Ovary (tissue), 9 donors: ENCODE results near the gene POU2AF3. TPM values are rescaled to one million over a fixed set of nuclear protein-coding genes. Genes with fewer than 3 reads are reported as not detected.

Experiments
- DNase-seq, 5 donors: peaks; one replicate each; pipeline ENCODE4 v3.0.0-alpha.2; 2019 to 2020
- H3K27ac ChIP-seq, 2 donors: fragments of 200-600 bp; one replicate each; pipeline versions ENCODE4 v1.5.1 to v1.8.0; 2019 to 2022
- H3K27me3 ChIP-seq: fragments of 200-600 bp; one replicate; pipeline ENCODE4 v1.8.0; 2022
- H3K36me3 ChIP-seq: fragments of 200-600 bp; sonication (generic); one replicate; pipeline ENCODE4 v1.5.1; 2019
- H3K4me1 ChIP-seq: one replicate; pipeline ENCODE4 v1.8.1; 2013; ENCODE audit warnings: mild to moderate bottlenecking, moderate library complexity; ENCODE audit not compliant: insufficient read depth
- H3K4me3 ChIP-seq: fragments of 200-600 bp; sonication (generic); one replicate; pipeline ENCODE4 v1.5.1; 2017
- H3K9me3 ChIP-seq, 2 donors: fragments of 200-600 bp in 1 of 2; sonication (generic) in 1 of 2; one replicate each; pipeline versions ENCODE4 v1.5.1 to v1.8.1; 2013 to 2019; ENCODE audit warnings: mild to moderate bottlenecking in 1 of 2, moderate library complexity in 1 of 2
- EP300 ChIP-seq: sonication (generic); formaldehyde crosslinking; IDR thresholded peaks from one replicate; pipeline ENCODE4 v1.6.1; 2017; ENCODE audit warnings: antibody characterized with exemption
- POLR2A ChIP-seq: fragments of 450-650 bp; IDR thresholded peaks from one replicate; pipeline ENCODE4 v1.6.1; 2017; ENCODE audit warnings: antibody characterized with exemption, mild to moderate bottlenecking, moderate library complexity
- WGBS, 3 donors: extraction: QIAGEN DNeasy Blood & Tissue Kit in 1 of 3; methylation state at CpG; one replicate each; pipeline versions ENCODE4 v1.1.5 to v1.1.7; 2013 to 2017; 5-methylcytosine and 5-hydroxymethylcytosine counted together
- intact Hi-C, 4 donors: fragments of 100-400 bp; cut with DNase I; formaldehyde crosslinking; loops; one replicate each; pipeline versions ENCODE4 v1.11.0 to v1.15.1; 2022 to 2023
- polyA plus RNA-seq, 2 donors: library from polyadenylated mRNA; stranded (reverse); fragments of 200-250 nt in 1 of 2; fragments of 350-450 nt in 1 of 2; fragmentation: Illumina TruSeq in 1 of 2; extraction: RNeasy Lipid Tissue Mini Kit (QIAGEN cat#74804) in 1 of 2; gene quantifications; one replicate each; pipeline ENCODE4 v1.2.3, GENCODE V29; 2013 to 2014
- total RNA-seq, 7 donors: library from RNA; depleted of rRNA in 2 of 7; stranded (reverse); fragments of >200 nt in 2 of 7; fragmentation: NEBNext Ultra II Directional in 3 of 7; extraction: Animal tissue kit (Norgen Biotek cat#: 25700) in 3 of 7; gene quantifications; one replicate each; pipeline versions ENCODE4 v1.1.0 to v1.2.4, GENCODE V29; 2016 to 2023
- TF ChIP-seq, protein P1 (sequence below), 3 donors: fragments of 450-650 bp in 2 of 3; fragments of 200-600 bp in 1 of 3; IDR thresholded peaks; one replicate each; pipeline versions ENCODE4 v1.5.1 to v1.8.0; 2016 to 2022; ENCODE audit warnings: antibody characterized with exemption in 3 of 3, mild to moderate bottlenecking in 1 of 3
- donor health status: DM: no; HTN: no; CAD: no; lungs with moderate emphysema.
- donor health status: DM: no; HTN: no; CAD: no.
- donor health status: Bipolar disorder and iron deficiency.
- donor health status: DM: yes; HTN: yes; CAD: no.
- donor health status: DM: no; HTN: no; CAD: no.
- donor health status: DM: yes; HTN: yes; CAD: no.

Gene POU2AF3
- total and polyA plus RNA-seq, 9 donors, result 2.1 to 11.8 (median 7.4) TPM

DNA sequence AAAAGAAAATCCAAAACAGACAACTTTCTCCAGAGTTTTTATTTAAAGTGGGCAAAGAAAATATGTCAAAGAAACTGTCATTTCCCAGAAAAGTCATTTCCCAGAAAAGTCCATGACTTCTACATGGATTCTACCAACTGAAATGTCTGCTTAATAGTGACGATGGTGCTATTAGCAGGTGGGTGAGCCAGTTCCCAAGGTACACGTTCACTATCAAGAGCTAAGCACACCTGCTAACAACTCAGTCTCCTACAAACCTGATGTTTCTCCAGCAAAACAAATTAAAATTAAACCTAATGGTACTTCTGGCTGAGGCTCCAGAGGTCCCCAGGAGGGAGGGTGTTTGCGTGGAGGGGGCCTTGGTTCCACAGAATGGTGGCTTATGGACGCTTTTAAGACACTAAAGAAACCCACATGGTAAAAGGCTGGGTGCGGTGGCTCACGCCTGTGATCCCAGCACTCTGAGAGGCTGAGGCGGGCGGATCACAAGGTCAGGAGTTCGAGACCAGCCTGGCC lies 53.9 kb downstream of the POU2AF3 start:
- Histone ChIP-seq H3K4me1 (peaks cover 10% of the 10 kb centered on the region), H3K9me3 (no peaks in the 10 kb centered on the region), H3K27me3 (no peaks in the 10 kb centered on the region), H3K36me3 (no peaks in the 10 kb centered on the region), H3K27ac (peak overlapping the region in 1 of 2 donors; percentile 75), H3K4me3 (no peak overlapping the region)
- intact Hi-C loops, result no loop called here
- WGBS, 3 donors, result 86 to 95% (median 93%) methylated on average over 9 of the region's 9 CpGs
- TF ChIP-seq POLR2A (no peak), EP300 (no peak)
- TF ChIP-seq, protein P1, sequence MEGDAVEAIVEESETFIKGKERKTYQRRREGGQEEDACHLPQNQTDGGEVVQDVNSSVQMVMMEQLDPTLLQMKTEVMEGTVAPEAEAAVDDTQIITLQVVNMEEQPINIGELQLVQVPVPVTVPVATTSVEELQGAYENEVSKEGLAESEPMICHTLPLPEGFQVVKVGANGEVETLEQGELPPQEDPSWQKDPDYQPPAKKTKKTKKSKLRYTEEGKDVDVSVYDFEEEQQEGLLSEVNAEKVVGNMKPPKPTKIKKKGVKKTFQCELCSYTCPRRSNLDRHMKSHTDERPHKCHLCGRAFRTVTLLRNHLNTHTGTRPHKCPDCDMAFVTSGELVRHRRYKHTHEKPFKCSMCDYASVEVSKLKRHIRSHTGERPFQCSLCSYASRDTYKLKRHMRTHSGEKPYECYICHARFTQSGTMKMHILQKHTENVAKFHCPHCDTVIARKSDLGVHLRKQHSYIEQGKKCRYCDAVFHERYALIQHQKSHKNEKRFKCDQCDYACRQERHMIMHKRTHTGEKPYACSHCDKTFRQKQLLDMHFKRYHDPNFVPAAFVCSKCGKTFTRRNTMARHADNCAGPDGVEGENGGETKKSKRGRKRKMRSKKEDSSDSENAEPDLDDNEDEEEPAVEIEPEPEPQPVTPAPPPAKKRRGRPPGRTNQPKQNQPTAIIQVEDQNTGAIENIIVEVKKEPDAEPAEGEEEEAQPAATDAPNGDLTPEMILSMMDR (IDR thresholded peaks at IDR 0.05), result no peak
- DNase-seq, result no peak

DNA sequence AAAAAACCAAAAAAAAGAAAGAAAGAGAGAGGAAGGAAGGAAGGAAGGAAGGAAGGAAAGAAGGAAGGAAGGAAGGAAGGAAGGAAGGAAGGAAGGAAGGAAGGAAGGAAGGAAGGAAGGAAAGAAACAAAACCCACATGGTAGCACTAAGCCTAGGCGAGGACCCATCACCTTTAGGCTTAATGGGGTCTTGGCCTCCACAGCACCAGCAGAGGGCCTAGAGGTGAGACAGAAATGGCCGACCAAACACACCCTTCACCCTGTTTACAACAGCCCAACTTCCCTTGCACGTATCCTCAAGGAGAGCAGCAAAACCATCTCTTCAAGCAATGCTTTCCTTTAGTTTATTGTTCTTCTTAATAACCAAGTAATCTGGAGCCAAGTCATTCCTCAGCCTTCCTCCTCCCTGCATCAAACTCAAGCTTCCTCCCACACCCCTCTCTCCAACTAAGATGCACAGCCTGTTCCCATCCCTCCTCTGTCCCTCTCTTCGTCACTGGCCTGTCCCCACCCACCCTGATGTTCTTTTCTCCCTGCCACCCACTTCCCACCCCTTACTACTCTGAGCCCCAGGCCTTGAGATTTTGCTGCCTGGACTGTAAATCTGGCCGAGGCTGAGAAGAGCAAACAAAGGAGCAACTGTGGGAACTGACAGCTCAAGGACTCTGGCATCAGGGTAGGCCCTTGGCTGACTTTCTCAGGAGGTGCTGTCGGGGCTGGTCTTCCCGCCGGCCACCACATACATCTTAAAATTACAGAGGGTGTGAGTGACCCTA lies 54.8 kb downstream of the POU2AF3 start:
- Histone ChIP-seq H3K4me1 (peaks cover 10% of the 10 kb centered on the region), H3K9me3 (no peaks in the 10 kb centered on the region), H3K27me3 (no peaks in the 10 kb centered on the region), H3K4me3 (no peak overlapping the region), H3K36me3 (no peaks in the 10 kb centered on the region), H3K27ac (peak overlapping the region in 1 of 2 donors; percentile 75)
- intact Hi-C loops, result no loop called here
- TF ChIP-seq EP300 (no peak), POLR2A (no peak)
- TF ChIP-seq, protein P1 (IDR thresholded peaks at IDR 0.05), result no peak
- peak; percentile 34 to 67 (median 47) for DNase-seq
- WGBS, 3 donors, result 25% methylated on average over 8 of the region's 8 CpGs

GRCh38 chr11:111353776-111354600 lies 55.6 kb downstream of the POU2AF3 start:
- no peaks in the 10 kb centered on the region for H3K27me3 ChIP-seq
- intact Hi-C loops, result no loop called here
- H3K27ac ChIP-seq, result peak overlapping the region in 1 of 2 donors; percentile 75
- WGBS, 3 donors, result 95 to 97% (median 97%) methylated on average over 16 of the region's 16 CpGs
- peaks cover 10% of the 10 kb centered on the region for H3K4me1 ChIP-seq
- no peak overlapping the region for H3K4me3 ChIP-seq
- no peaks in the 10 kb centered on the region for H3K36me3 ChIP-seq
- no peaks in the 10 kb centered on the region for H3K9me3 ChIP-seq
- TF ChIP-seq, protein P1 (IDR thresholded peaks at IDR 0.05), result no peak
- TF ChIP-seq POLR2A (no peak), EP300 (no peak)
- no peak for DNase-seq

GRCh38 chr11:111354601-111354891 lies 56.2 kb downstream of the POU2AF3 start:
- Histone ChIP-seq H3K36me3 (no peaks in the 10 kb centered on the region), H3K9me3 (no peaks in the 10 kb centered on the region), H3K27ac (peak overlapping the region in 1 of 2 donors; percentile 75), H3K4me3 (no peak overlapping the region), H3K4me1 (peaks cover 10% of the 10 kb centered on the region), H3K27me3 (no peaks in the 10 kb centered on the region)
- intact Hi-C loops, result no loop called here
- TF ChIP-seq EP300, result no peak
- TF ChIP-seq, protein P1 (IDR thresholded peaks at IDR 0.05), result no peak
- no peak for TF ChIP-seq POLR2A
- WGBS, 3 donors, result 91 to 95% (median 93%) methylated on average over 2 of the region's 2 CpGs
- no peak for DNase-seq
